Esophagus muscularis mucosa (tissue), 4 donors: Measurements from ENCODE around the gene GRHL3.

ENCODE experiments used
- EP300 ChIP-seq: sonication (generic); formaldehyde crosslinking; IDR thresholded peaks from one replicate; pipeline ENCODE4 v1.6.1; 2017; ENCODE audit warnings: antibody characterized with exemption
- POLR2AphosphoS5 ChIP-seq, 2 donors: sonication (generic); formaldehyde crosslinking; IDR thresholded peaks; one replicate each; pipeline ENCODE4 v1.6.1; 2017; ENCODE audit warnings: antibody characterized with exemption in 2 of 2
- TF ChIP-seq, protein P1 (sequence below), 3 experiments: fragments of 200-600 bp in 2 of 3; fragments of 450-650 bp in 1 of 3; sonication (generic) in 2 of 3; IDR thresholded peaks; one replicate each; pipeline ENCODE4 v1.5.1; 2017 to 2019; ENCODE audit warnings: antibody characterized with exemption in 3 of 3, mild to moderate bottlenecking in 2 of 3, moderate library complexity in 1 of 3

DNA sequence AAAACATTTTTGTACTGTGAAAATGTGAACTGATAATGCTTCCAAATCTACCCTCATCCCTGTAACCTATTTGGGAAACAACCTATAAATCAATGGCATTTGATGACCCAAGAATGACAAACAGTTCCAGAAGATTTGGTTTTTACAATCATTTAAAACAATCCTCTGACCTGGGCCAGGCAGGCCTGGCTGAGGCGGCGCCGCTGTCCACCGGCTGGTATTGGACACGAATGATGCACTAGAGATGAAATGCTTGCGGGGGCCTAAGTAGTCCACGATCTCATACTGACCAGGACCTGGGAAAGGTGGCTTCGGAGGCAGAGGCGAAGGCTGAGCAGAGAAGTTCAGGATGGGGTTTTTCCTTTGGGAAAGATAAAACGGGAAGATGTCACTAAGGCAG, 41.5 kb downstream of the GRHL3 start:
- TF ChIP-seq, protein P1, sequence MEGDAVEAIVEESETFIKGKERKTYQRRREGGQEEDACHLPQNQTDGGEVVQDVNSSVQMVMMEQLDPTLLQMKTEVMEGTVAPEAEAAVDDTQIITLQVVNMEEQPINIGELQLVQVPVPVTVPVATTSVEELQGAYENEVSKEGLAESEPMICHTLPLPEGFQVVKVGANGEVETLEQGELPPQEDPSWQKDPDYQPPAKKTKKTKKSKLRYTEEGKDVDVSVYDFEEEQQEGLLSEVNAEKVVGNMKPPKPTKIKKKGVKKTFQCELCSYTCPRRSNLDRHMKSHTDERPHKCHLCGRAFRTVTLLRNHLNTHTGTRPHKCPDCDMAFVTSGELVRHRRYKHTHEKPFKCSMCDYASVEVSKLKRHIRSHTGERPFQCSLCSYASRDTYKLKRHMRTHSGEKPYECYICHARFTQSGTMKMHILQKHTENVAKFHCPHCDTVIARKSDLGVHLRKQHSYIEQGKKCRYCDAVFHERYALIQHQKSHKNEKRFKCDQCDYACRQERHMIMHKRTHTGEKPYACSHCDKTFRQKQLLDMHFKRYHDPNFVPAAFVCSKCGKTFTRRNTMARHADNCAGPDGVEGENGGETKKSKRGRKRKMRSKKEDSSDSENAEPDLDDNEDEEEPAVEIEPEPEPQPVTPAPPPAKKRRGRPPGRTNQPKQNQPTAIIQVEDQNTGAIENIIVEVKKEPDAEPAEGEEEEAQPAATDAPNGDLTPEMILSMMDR (IDR thresholded peaks at IDR 0.05) = no peak
- TF ChIP-seq POLR2AphosphoS5 (IDR thresholded peaks at IDR 0.05) (no peak), EP300 (no peak)
